ENCODE results near the gene ZNF516. TPM values are rescaled to one million over a fixed set of nuclear protein-coding genes. Genes with fewer than 3 reads are reported as not detected.
"Not testable (repeated sequence)": the region's sequence is repeated elsewhere in the genome, so short reads cannot be mapped to it uniquely, and the experiment has no call there.

Gene ZNF516
- 20.5 and 26.7 TPM in 2 replicates for total RNA-seq

GRCh38 chr18:76495006-76495370 lies at the start of gene ZNF516:
Gene ZNF516 (minus strand): TSS chr18:76495242. CDS start chr18:76443054, 52,188 bp downstream.
- no peak for DNase-seq (ENCODE audit: low read depth)

GRCh38 chr18:76538846-76539245 lies 43.8 kb upstream of the ZNF516 start:
- DNase-seq (ENCODE audit: low read depth): no peak

- DNase-seq (ENCODE audit: low read depth): no peak
These were observed 42.6 kb upstream of the ZNF516 start for GRCh38 chr18:76537621-76538020.

GRCh38 chr18:76536593-76536992 lies 41.6 kb upstream of the ZNF516 start:
- DNase-seq (ENCODE audit: low read depth): not testable (repeated sequence)

GRCh38 chr18:76532875-76533274 lies 37.8 kb upstream of the ZNF516 start:
- DNase-seq (ENCODE audit: low read depth): no peak

GRCh38 chr18:76530846-76531245 lies 35.8 kb upstream of the ZNF516 start:
- no peak for DNase-seq (ENCODE audit: low read depth)

GRCh38 chr18:76530391-76530790 lies 35.3 kb upstream of the ZNF516 start:
- DNase-seq (ENCODE audit: low read depth): no peak

GRCh38 chr18:76529433-76529811 lies 34.4 kb upstream of the ZNF516 start:
- DNase-seq (ENCODE audit: low read depth): no peak

GRCh38 chr18:76528477-76529432 lies 33.7 kb upstream of the ZNF516 start:
- DNase-seq (ENCODE audit: low read depth): peak; percentile 23

GRCh38 chr18:76525911-76526310 lies 30.9 kb upstream of the ZNF516 start:
- DNase-seq (ENCODE audit: low read depth): no peak

- peak; percentile 88 for DNase-seq (ENCODE audit: low read depth)
These were observed 30.1 kb upstream of the ZNF516 start for GRCh38 chr18:76524900-76525698.

- no peak for DNase-seq (ENCODE audit: low read depth)
These were observed 29.4 kb upstream of the ZNF516 start for GRCh38 chr18:76524477-76524876.

GRCh38 chr18:76522551-76522950 lies 27.5 kb upstream of the ZNF516 start:
- DNase-seq (ENCODE audit: low read depth): no peak

- DNase-seq (ENCODE audit: low read depth): no peak
These were observed 27.1 kb upstream of the ZNF516 start for GRCh38 chr18:76522122-76522503.

GRCh38 chr18:76521417-76522121 lies 26.5 kb upstream of the ZNF516 start:
- no peak for DNase-seq (ENCODE audit: low read depth)

GRCh38 chr18:76518860-76519538 lies 24.0 kb upstream of the ZNF516 start:
- DNase-seq (ENCODE audit: low read depth): no peak

- no peak for DNase-seq (ENCODE audit: low read depth)
These were observed 23.2 kb upstream of the ZNF516 start for GRCh38 chr18:76518123-76518859.

- no peak for DNase-seq (ENCODE audit: low read depth)
These were observed 20.5 kb upstream of the ZNF516 start for GRCh38 chr18:76515576-76515975.

GRCh38 chr18:76514573-76514972 lies 19.5 kb upstream of the ZNF516 start:
- DNase-seq (ENCODE audit: low read depth): no peak

GRCh38 chr18:76507830-76508385 lies 12.9 kb upstream of the ZNF516 start:
- DNase-seq (ENCODE audit: low read depth): no peak
